Psoas muscle (tissue), 8 donors: ENCODE data around the gene HSD17B7. TPM values are rescaled to one million over a fixed set of nuclear protein-coding genes. Genes with fewer than 3 reads are reported as not detected.
"Not testable (repeated sequence)": the region's sequence is repeated elsewhere in the genome, so short reads cannot be mapped to it uniquely, and the experiment has no call there.

Experiments
- ATAC-seq, 4 donors: fragments of 200-7000 bp; cut with Tn5 transposase; one replicate each; pipeline ENCODE4 v1.9.1; 2020; ENCODE audit warnings: moderate library complexity in 3 of 4, mild to moderate bottlenecking in 2 of 4
- DNase-seq, 2 donors: peaks; one replicate each; pipeline ENCODE4 v3.0.0-alpha.2; 2020
- H3K27ac ChIP-seq: fragments of 200-600 bp; one replicate; pipeline ENCODE4 v1.8.0; 2022
- H3K27me3 ChIP-seq, 3 donors: fragments of 200-600 bp in 1 of 3; one replicate each; pipeline versions ENCODE4 v1.6.1 to v1.8.0; 2013 to 2022; ENCODE audit warnings: low read length in 2 of 3, mild to moderate bottlenecking in 2 of 3, moderate library complexity in 1 of 3; ENCODE audit not compliant: insufficient read depth in 3 of 3
- H3K36me3 ChIP-seq, 2 donors: fragments of 200-600 bp in 1 of 2; one replicate each; pipeline versions ENCODE4 v1.6.1 to v1.8.0; 2013 to 2022; ENCODE audit warnings: low read depth in 1 of 2, mild to moderate bottlenecking in 1 of 2, moderate library complexity in 1 of 2; ENCODE audit not compliant: insufficient read depth in 1 of 2
- H3K4me1 ChIP-seq: fragments of 200-600 bp; one replicate; pipeline ENCODE4 v1.8.0; 2022
- H3K4me3 ChIP-seq: fragments of 200-600 bp; one replicate; pipeline ENCODE4 v1.8.0; 2022; ENCODE audit warnings: mild to moderate bottlenecking
- H3K9me3 ChIP-seq: fragments of 200-600 bp; one replicate; pipeline ENCODE4 v1.8.0; 2022
- WGBS, 3 donors: extraction: QIAGEN DNeasy Blood & Tissue Kit; methylation state at CpG; one replicate each; pipeline versions ENCODE4 v1.1.6 to v1.1.7; 2013; 5-methylcytosine and 5-hydroxymethylcytosine counted together
- intact Hi-C, 2 donors: fragments of 100-400 bp; cut with DNase I; formaldehyde crosslinking; loops; one replicate each; pipeline versions ENCODE4 v1.11.0 to v1.14.2; 2022
- long read RNA-seq, 2 donors: library from polyadenylated mRNA; unstranded; transcript quantifications; one replicate each; pipeline ENCODE4 v2.0.0, GENCODE V29; 2021
- polyA plus RNA-seq, 3 donors: library from polyadenylated mRNA; stranded (reverse); fragments of 200-250 nt; gene quantifications; one replicate each; pipeline ENCODE4 v1.2.3, GENCODE V29; 2013
- total RNA-seq, 4 donors: library from RNA; stranded (reverse); fragmentation: NEBNext Ultra II Directional in 2 of 4; extraction: Animal tissue kit (Norgen Biotek cat#: 25700) in 2 of 4; gene quantifications; one replicate each; pipeline versions ENCODE4 v1.2.1 to v1.2.4, GENCODE V29; 2021 to 2023
- TF ChIP-seq, protein P1 (sequence below): fragments of 200-600 bp; IDR thresholded peaks from one replicate; pipeline ENCODE4 v1.8.0; 2022; ENCODE audit warnings: antibody characterized with exemption
- donor health status: healthy with polysubstance abuse.
- donor health status: DM: no; HTN: no; CAD: no; lungs with moderate emphysema.
- donor health status: Bipolar disorder and iron deficiency.
- donor health status: healthy.
- donor health status: DM: yes; HTN: yes; CAD: no.
- donor health status: DM: no; HTN: no; CAD: no.
- donor health status: DM: no; HTN: no; CAD: no.
- donor health status: DM: yes; HTN: yes; CAD: no.

The HSD17B7 gene
- 1 to 10 TPM; 1.6 to 3.8 (median 2.6) TPM for total RNA-seq
- polyA plus RNA-seq = 1 to 10 TPM; 3.9 to 7.2 (median 4.7) TPM
- long read RNA-seq, donor 1, partial matches to known transcripts = 0 of 1 reads
- long read RNA-seq, donor 1, other reads (novel, unspliced or antisense) = 0 of 1 reads
- long read RNA-seq, donor 2, partial matches to known transcripts = 0 of 5 reads
- long read RNA-seq, donor 2, other reads (novel, unspliced or antisense) = 2 of 5 reads

DNA sequence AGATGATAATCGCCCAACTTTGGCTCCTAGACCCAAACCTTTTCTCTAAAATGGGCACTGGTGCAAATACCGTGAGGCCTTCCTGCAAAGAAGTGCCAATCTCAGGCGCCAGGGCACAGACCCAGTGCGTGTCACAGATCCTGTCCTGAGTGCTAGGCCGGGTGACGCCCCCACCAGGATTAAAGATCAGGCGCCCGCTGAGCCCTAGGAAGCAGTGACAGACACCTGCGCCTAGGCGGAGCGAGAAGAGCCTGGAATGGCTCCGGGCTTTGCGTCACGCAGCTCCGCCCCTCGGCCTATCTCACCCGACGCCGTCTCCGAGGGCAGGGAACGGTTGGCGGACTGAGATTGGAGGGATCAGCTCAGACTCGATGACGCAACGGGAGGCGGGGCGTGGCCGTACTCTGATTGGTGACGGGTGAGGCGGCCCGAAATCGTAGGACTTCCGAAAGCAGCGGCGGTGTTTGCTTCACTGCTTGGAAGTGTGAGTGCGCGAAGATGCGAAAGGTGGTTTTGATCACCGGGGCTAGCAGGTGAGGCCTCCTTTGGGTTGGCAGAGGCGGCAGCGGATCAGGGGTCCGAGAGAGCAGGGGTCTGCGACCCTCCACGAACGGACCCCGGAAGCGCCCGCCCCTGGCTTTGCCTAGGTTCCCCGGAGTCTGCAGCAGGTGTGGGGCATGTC is at the start of gene HSD17B7:
TSS of gene HSD17B7 (plus strand) at position 400 of the 682 bp plus-strand sequence. CDS start at position 499, 99 bp downstream.
- H3K27me3 ChIP-seq, intact Hi-C loops, H3K4me1 ChIP-seq, H3K36me3 ChIP-seq, H3K9me3 ChIP-seq: not testable (repeated sequence)
- DNase-seq (peak; percentile 77 to 89), ATAC-seq (peak; percentile 100)
- peak within 1 kb of the TSS; percentile 80 for H3K27ac ChIP-seq
- 0 to 1% (median 1%) methylated on average over 19 to 30 of the region's 49 CpGs for WGBS, 3 donors
- peak within 1 kb of the TSS; percentile 65 for H3K4me3 ChIP-seq

DNA sequence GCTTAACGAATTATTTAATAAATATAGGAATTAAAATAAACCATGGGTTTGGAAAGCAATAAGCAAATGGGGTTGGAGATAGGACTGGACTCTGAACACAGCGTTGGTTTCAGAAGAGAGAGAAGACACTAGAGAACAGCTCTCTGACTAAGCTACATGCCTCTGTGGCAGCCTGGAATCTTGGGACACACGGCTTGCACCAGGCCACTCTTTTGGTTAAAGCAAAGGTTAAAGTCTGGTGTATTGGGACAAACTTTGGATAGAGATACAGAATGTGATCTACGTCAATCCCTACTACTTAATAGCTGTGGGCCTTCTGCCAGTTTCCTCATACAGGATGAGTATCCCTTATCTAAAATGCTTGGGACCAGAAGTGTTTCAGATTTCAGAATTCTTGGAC is 49.7 kb upstream of the HSD17B7 start:
- H3K27me3 ChIP-seq = no peaks in the 10 kb centered on the region
- DNase-seq = no peak
- no peak for ATAC-seq

GRCh38 chr1:162741574-162741973 is 48.9 kb upstream of the HSD17B7 start:
- ATAC-seq = no peak
- no peak for DNase-seq
- TF ChIP-seq, protein P1, sequence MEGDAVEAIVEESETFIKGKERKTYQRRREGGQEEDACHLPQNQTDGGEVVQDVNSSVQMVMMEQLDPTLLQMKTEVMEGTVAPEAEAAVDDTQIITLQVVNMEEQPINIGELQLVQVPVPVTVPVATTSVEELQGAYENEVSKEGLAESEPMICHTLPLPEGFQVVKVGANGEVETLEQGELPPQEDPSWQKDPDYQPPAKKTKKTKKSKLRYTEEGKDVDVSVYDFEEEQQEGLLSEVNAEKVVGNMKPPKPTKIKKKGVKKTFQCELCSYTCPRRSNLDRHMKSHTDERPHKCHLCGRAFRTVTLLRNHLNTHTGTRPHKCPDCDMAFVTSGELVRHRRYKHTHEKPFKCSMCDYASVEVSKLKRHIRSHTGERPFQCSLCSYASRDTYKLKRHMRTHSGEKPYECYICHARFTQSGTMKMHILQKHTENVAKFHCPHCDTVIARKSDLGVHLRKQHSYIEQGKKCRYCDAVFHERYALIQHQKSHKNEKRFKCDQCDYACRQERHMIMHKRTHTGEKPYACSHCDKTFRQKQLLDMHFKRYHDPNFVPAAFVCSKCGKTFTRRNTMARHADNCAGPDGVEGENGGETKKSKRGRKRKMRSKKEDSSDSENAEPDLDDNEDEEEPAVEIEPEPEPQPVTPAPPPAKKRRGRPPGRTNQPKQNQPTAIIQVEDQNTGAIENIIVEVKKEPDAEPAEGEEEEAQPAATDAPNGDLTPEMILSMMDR = no peak
- Histone ChIP-seq H3K27ac (no peak overlapping the region), H3K27me3 (no peaks in the 10 kb centered on the region), H3K4me3 (no peak overlapping the region), H3K9me3 (no peaks in the 10 kb centered on the region), H3K36me3 (no peaks in the 10 kb centered on the region), H3K4me1 (no peaks in the 10 kb centered on the region)
- intact Hi-C loops = no loop called here
- WGBS, 3 donors = 74 to 84% (median 83%) methylated on average over 2 of the region's 2 CpGs

More for the DNA sequence above, 49.7 kb upstream of the HSD17B7 start:
- Histone ChIP-seq H3K4me3 (no peak overlapping the region), H3K4me1 (no peaks in the 10 kb centered on the region), H3K36me3 (no peaks in the 10 kb centered on the region), H3K9me3 (no peaks in the 10 kb centered on the region), H3K27ac (no peak overlapping the region)
- 71 to 81% (median 72%) methylated on average over 4 of the region's 4 CpGs for WGBS, 3 donors
- TF ChIP-seq, protein P1 = no peak
- intact Hi-C loops = no loop called here

- ATAC-seq, H3K27me3 ChIP-seq, intact Hi-C loops, H3K27ac ChIP-seq, DNase-seq, H3K9me3 ChIP-seq, H3K36me3 ChIP-seq, H3K4me1 ChIP-seq, H3K4me3 ChIP-seq: not testable (repeated sequence)
- WGBS, 3 donors = 95 to 97% (median 96%) methylated on average over 14 of the region's 14 CpGs
Observed at GRCh38 chr1:162746264-162746942, 44.1 kb upstream of the HSD17B7 start.

- Histone ChIP-seq H3K27ac (no peak overlapping the region), H3K36me3 (peaks cover 0 to 3% of the 10 kb centered on the region in 2 donors), H3K4me1 (no peaks in the 10 kb centered on the region), H3K9me3 (no peaks in the 10 kb centered on the region), H3K4me3 (no peak overlapping the region), H3K27me3 (no peaks in the 10 kb centered on the region)
- intact Hi-C loops = no loop called here
- 100% methylated on average over 1 of the region's 1 CpG for WGBS, 3 donors
- no peak for DNase-seq
- TF ChIP-seq, protein P1 = no peak
- ATAC-seq = no peak
Observed at GRCh38 chr1:162753001-162753658, 37.4 kb upstream of the HSD17B7 start.
